ENCODE measurements around the gene PRMT7. TPM values are rescaled to one million over a fixed set of nuclear protein-coding genes. Genes with fewer than 3 reads are reported as not detected.
A peak's percentile ranks its signal among the peaks of the same experiment; 100 is the strongest.

Gene PRMT7
- total RNA-seq, 4 donors from 2014 or later: 22.3 to 56.7 (median 35.8) TPM

GRCh38 chr16:68310437-68310773 lies 414 bp upstream of the PRMT7 start:
- TF ChIP-seq CTCF (IDR thresholded peaks at IDR 0.05): no peak
- no peak for DNase-seq (ENCODE audit: low spot score)
- peak; percentile 47 for ATAC-seq (ENCODE audit: low FRiP score)

GRCh38 chr16:68313116-68313515 lies 2.3 kb downstream of the PRMT7 start:
- DNase-seq (ENCODE audit: low spot score): no peak
- no peak for ATAC-seq (ENCODE audit: low FRiP score)
- TF ChIP-seq CTCF (IDR thresholded peaks at IDR 0.05): no peak

GRCh38 chr16:68319185-68319908 lies 8.5 kb downstream of the PRMT7 start:
- no peak for TF ChIP-seq CTCF (IDR thresholded peaks at IDR 0.05)
- ATAC-seq (ENCODE audit: low FRiP score): no peak

GRCh38 chr16:68324336-68324735 lies 13.5 kb downstream of the PRMT7 start:
- ATAC-seq (ENCODE audit: low FRiP score): no peak
- no peak for TF ChIP-seq CTCF (IDR thresholded peaks at IDR 0.05)
- DNase-seq (ENCODE audit: low spot score): no peak

More at GRCh38 chr16:68319185-68319908, 8.5 kb downstream of the PRMT7 start:
- no peak for DNase-seq (ENCODE audit: low spot score)

GRCh38 chr16:68324780-68325357 lies 14.1 kb downstream of the PRMT7 start:
- no peak for TF ChIP-seq CTCF (IDR thresholded peaks at IDR 0.05)
- ATAC-seq (ENCODE audit: low FRiP score) (no peak), DNase-seq (ENCODE audit: low spot score) (no peak)

GRCh38 chr16:68328151-68328859 lies 17.5 kb downstream of the PRMT7 start:
- DNase-seq (ENCODE audit: low spot score): peak; percentile 66
- ATAC-seq (ENCODE audit: low FRiP score): peak; percentile 94
- TF ChIP-seq CTCF (IDR thresholded peaks at IDR 0.05): peak in 2 of 3 donors; percentile 67 to 88
